Naive thymus-derived CD4-positive, alpha-beta T cell (primary cell): ENCODE results near the gene CUL4B. TPM values are rescaled to one million over a fixed set of nuclear protein-coding genes. Genes with fewer than 3 reads are reported as not detected.
A peak's percentile ranks its signal among the peaks of the same experiment; 100 is the strongest.

Source experiments
- ATAC-seq: fragments of 150-1000 bp; cut with Tn5 transposase; 2 replicates; pipeline ENCODE4 v1.10.0; 2021; ENCODE audit warnings: mild to moderate bottlenecking, moderate library complexity
- CTCF ChIA-PET: fragments of 350-600 bp; sonication (Branson Sonifier 250); formaldehyde crosslinking; loops from one replicate; lab custom pipeline; 2021; ENCODE audit warnings: antibody characterized with exemption; lab: Charles Lee
- POLR2A ChIA-PET: fragments of 350-600 bp; sonication (Branson Sonifier 250); formaldehyde crosslinking; loops from one replicate; lab custom pipeline; 2021; ENCODE audit warnings: antibody characterized with exemption, inconsistent platforms; lab: Charles Lee
- DNase-seq, 9 donors: peaks; one replicate each; pipeline versions ENCODE4 v3.0.0 to v3.0.0-alpha.2; 2020 to 2022; ENCODE audit warnings: mixed read lengths in 1 of 9
- H3K27ac ChIP-seq: one replicate; pipeline ENCODE4 v1.7.0; 2013; ENCODE audit warnings: mild to moderate bottlenecking, low read depth, low read length, moderate library complexity
- H3K27me3 ChIP-seq, 2 donors: one replicate each; pipeline ENCODE4 v1.7.0; 2013; ENCODE audit warnings: low read length in 2 of 2, mild to moderate bottlenecking in 2 of 2, moderate library complexity in 2 of 2; ENCODE audit not compliant: control insufficient read depth in 2 of 2, insufficient read depth in 2 of 2
- H3K36me3 ChIP-seq, 3 experiments: 1 replicate in 2 of 3; 2 replicates in 1 of 3; pipeline ENCODE4 v1.7.0; 2013; ENCODE audit warnings: low read length in 3 of 3, mild to moderate bottlenecking in 3 of 3, moderate library complexity in 1 of 3; ENCODE audit not compliant: insufficient read depth in 3 of 3, control insufficient read depth in 2 of 3
- H3K4me1 ChIP-seq, 2 donors: one replicate each; pipeline ENCODE4 v1.7.0; 2013; ENCODE audit warnings: low read length in 2 of 2, mild to moderate bottlenecking in 2 of 2, moderate library complexity in 1 of 2; ENCODE audit not compliant: control insufficient read depth in 2 of 2, insufficient read depth in 2 of 2
- H3K4me3 ChIP-seq: 2 replicates; pipeline ENCODE4 v1.7.0; 2013; ENCODE audit warnings: mild to moderate bottlenecking, low read length
- H3K9me3 ChIP-seq, 3 experiments: 1 replicate in 2 of 3; 2 replicates in 1 of 3; pipeline ENCODE4 v1.7.0; 2013; ENCODE audit warnings: low read length in 3 of 3; ENCODE audit not compliant: control insufficient read depth in 2 of 3
- H3K27ac Mint-ChIP-seq, 9 donors: one replicate each; pipeline ENCODE4 v1.8.0; 2020 to 2022; ENCODE audit warnings: mixed read lengths in 9 of 9, mild to moderate bottlenecking in 8 of 9, moderate library complexity in 5 of 9, inconsistent platforms in 2 of 9
- H3K27me3 Mint-ChIP-seq, 5 donors: one replicate each; pipeline ENCODE4 v1.8.0; 2021 to 2022; ENCODE audit warnings: mixed read lengths in 5 of 5, mild to moderate bottlenecking in 1 of 5
- H3K36me3 Mint-ChIP-seq, 5 donors: one replicate each; pipeline ENCODE4 v1.8.0; 2020 to 2022; ENCODE audit warnings: mixed read lengths in 5 of 5, mild to moderate bottlenecking in 3 of 5, inconsistent platforms in 1 of 5
- H3K4me1 Mint-ChIP-seq, 7 donors: one replicate each; pipeline ENCODE4 v1.8.0; 2020 to 2022; ENCODE audit warnings: mixed read lengths in 7 of 7, mild to moderate bottlenecking in 3 of 7, inconsistent platforms in 1 of 7
- H3K4me3 Mint-ChIP-seq, 10 donors: one replicate each; pipeline ENCODE4 v1.8.0; 2020 to 2022; ENCODE audit warnings: mild to moderate bottlenecking in 10 of 10, mixed read lengths in 10 of 10, moderate library complexity in 6 of 10, inconsistent platforms in 2 of 10
- H3K9me3 Mint-ChIP-seq, 11 donors: one replicate each; pipeline ENCODE4 v1.8.0; 2020 to 2022; ENCODE audit warnings: mixed read lengths in 11 of 11, mild to moderate bottlenecking in 4 of 11, inconsistent platforms in 1 of 11, moderate library complexity in 1 of 11
- intact Hi-C, 2 donors: fragments of 100-400 bp; cut with micrococcal nuclease; formaldehyde crosslinking; loops; one replicate each; pipeline ENCODE4 v1.15.1; 2023
- polyA plus RNA-seq, 2 donors: library from polyadenylated mRNA; unstranded; fragments of 300-500 nt; fragmentation: Illumina TruSeq; gene quantifications; one replicate each; pipeline ENCODE4 v1.2.3, GENCODE V29; 2021
- total RNA-seq, 6 experiments: library from RNA in 5 of 6; stranded (reverse) in 5 of 6; gene quantifications; 1 replicate in 5 of 6; 2 replicates in 1 of 6; pipeline ENCODE4 v1.2.3 and lab custom pipeline; 2021 to 2026

The CUL4B gene
- total RNA-seq (10 to 100 TPM; 34.9 to 67.7 (median 43.0) TPM), polyA plus RNA-seq (10 to 100 TPM; 22.6 to 28.8 TPM), total RNA-seq (lab: John Stamatoyannopoulos, UW) (71.9 reads per million, percentile 78 among the genes with 10 or more reads in this experiment)

DNA sequence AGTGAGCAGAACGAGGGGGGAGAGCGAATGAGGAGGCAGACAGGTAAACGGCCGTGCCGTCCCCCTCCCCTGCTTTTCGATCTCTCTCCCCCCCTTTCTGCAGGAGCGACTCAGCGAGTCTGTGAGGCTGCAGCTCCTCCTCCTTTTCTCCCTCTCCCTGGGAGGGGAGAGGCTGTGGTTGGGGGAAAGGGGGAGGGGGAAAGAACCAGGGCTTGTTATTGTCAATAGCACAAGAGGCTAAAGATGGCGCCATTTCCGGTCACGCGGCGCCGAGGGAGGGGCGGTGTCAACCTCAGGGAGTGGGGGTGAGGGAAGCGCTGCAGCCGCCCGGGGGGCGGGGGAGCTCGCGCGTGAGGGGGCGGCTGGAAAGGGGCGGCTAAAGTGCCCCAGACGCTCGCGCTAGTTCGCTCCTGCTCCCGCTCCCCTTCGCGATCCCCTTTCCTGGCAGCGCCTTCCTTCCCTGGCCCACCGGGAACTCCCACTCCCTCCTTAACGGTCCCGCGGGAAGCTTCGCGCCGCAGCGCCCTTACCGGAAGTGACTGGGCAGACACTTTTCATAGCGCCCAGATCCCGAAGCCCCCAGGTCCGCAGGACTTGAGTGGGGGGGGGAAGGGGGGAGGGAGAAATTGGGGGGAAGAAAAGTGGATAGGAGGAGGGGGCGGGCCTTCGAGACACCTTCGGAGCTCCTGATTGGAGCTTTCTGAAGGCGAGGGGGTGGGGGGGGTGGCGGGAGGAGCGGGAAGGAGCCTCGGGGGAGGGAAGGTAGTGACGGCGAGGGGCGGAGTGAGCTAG is at the start of gene CUL4B:
Gene CUL4B (minus strand): TSS at position 121 of the 792 bp plus-strand sequence. CDS start 324 bp downstream, outside the sequence.
- POLR2A ChIA-PET: interaction anchor here (0.6 to 5.5 kb wide), 19 partner anchors 9 to 868 kb away, joined by 3 to 111 read pairs (median 4); partner anchors contain the start of genes C1GALT1C1, MCTS1 and SEPTIN6
- H3K27ac ChIP-seq: peak within 1 kb of the TSS; percentile 100

DNA sequence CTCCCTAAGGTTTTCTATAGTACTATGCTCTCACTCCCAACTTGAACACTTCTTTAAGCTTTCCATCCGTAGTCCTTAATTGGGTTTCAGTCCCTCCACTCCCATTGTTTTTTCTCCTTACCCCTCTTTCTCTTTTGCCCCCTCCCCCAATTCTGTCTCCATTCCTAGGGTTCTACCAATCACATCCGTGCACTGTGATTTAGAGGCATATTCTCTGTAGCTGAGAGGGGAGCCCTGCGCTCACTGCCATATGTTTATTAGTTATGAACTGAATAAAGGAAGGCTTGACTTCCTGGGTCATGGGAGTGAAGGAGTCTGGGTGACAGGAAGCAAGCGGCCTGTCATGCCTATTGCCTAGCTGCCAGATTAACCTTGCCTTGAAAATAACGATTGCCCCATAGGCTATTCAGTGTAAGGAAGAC is 43.6 kb upstream of the CUL4B start:
- no peaks in the 10 kb centered on the region for H3K27me3 ChIP-seq
- peak in 8 of 9 donors; percentile 6 to 61 (median 36) for DNase-seq
- ATAC-seq: peak; percentile 66
- ChIA-PET CTCF (interaction anchor here (0.5 to 1.3 kb wide), 3 partner anchors 9 to 237 kb away, joined by 3 read pairs; no protein-coding TSS in a partner anchor), POLR2A (interaction anchor here (0.5 to 4.1 kb wide), 14 partner anchors 14 to 889 kb away, joined by 3 to 111 read pairs (median 4); partner anchors contain the start of genes C1GALT1C1 and CUL4B)
- Mint-ChIP-seq H3K36me3 (peaks cover 0 to 5% (median 0%) of the 10 kb centered on the region in 5 donors), H3K9me3 (peaks cover 0 to 5% (median 0%) of the 10 kb centered on the region in 11 donors), H3K4me1 (peaks cover 0 to 19% (median 10%) of the 10 kb centered on the region in 7 donors), H3K4me3 (peak overlapping the region; percentile 91 to 99 (median 96)), H3K27me3 (peaks cover 0 to 7% (median 0%) of the 10 kb centered on the region in 5 donors), H3K27ac (peak overlapping the region; percentile 96 to 99 (median 98))
- H3K36me3 ChIP-seq: peaks cover 0 to 12% (median 3%) of the 10 kb centered on the region in 3 experiments
- H3K9me3 ChIP-seq: no peaks in the 10 kb centered on the region
- H3K4me3 ChIP-seq: peak overlapping the region; percentile 55
- intact Hi-C loops: loop anchor here (1.0 to 10.0 kb wide), 6 partner anchors 26 to 360 kb away; partner anchors contain the start of genes C1GALT1C1 (in 2 of the 2) and CUL4B (in 1 of the 2)
- H3K27ac ChIP-seq: peak overlapping the region; percentile 87
- peaks cover 6 to 10% of the 10 kb centered on the region in 2 donors for H3K4me1 ChIP-seq

More for the DNA sequence above, at the start of gene CUL4B:
- Histone ChIP-seq H3K4me1 (peaks cover 0 to 3% of the 10 kb centered on the region in 2 donors), H3K9me3 (no peaks in the 10 kb centered on the region), H3K27me3 (no peaks in the 10 kb centered on the region), H3K36me3 (peaks cover 0 to 4% (median 0%) of the 10 kb centered on the region in 3 experiments), H3K4me3 (peak within 1 kb of the TSS; percentile 87)
- peak; percentile 96 for ATAC-seq
- H3K4me1 Mint-ChIP-seq: peaks cover 6 to 32% (median 26%) of the 10 kb centered on the region in 7 donors
- intact Hi-C loops: loop anchor here (1.0 to 5.0 kb wide), 8 partner anchors 43 to 309 kb away; partner anchors contain the start of genes C1GALT1C1 (in 2 of the 2), MCTS1 (in 2 of the 2) and ZBTB33 (in 2 of the 2)
- peak within 1 kb of the TSS; percentile 87 to 99 (median 98) for H3K4me3 Mint-ChIP-seq
- no peaks in the 10 kb centered on the region for H3K27me3 Mint-ChIP-seq
- CTCF ChIA-PET: interaction anchor here (0.6 to 0.8 kb wide), 2 partner anchors 43 to 86 kb away, joined by 3 read pairs; partner anchors contain the start of gene MCTS1
- peak within 1 kb of the TSS; percentile 88 to 100 (median 95) for H3K27ac Mint-ChIP-seq
- H3K36me3 Mint-ChIP-seq: peaks cover 0 to 9% (median 0%) of the 10 kb centered on the region in 5 donors
- peak; percentile 73 to 95 (median 92) for DNase-seq
- H3K9me3 Mint-ChIP-seq: no peaks in the 10 kb centered on the region

DNA sequence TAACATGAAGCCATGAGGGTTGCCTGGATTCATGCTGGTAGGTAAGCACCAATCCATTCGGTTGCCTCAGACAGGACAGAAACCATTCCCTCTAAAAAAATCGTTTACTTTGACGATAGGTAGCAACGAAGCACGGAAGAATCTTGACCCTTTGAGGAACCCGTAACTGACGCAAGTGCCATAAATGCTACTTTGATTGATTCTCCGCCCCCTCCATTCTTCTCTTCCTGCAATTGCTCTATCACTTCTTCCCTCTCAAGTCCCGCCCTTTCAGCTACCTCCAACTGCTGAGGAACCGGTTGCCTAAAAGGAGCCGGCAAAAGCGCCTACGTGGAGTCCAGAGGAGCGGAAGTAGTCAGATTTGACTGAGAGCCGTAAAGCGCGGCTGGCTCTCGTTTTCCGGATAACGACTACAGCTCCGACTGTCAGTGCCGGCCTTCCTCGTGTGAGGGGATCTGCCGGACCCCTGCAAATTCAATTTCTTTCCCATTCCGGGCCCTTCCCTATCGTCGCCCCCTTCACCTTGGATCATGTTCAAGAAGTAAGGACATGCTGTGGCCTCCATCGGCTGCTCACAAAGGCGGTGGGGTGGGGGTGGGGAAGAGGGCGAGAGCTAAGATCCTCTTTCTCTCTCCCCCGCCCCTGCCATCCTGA is 43.1 kb upstream of the CUL4B start, which contains the start of gene MCTS1:
Gene MCTS1 (plus strand): TSS at position 395 of the 654 bp plus-strand sequence. CDS start 136 bp downstream, at position 531.
- Histone ChIP-seq H3K27ac (peak within 1 kb of the TSS; percentile 87), H3K4me1 (peaks cover 6 to 10% of the 10 kb centered on the region in 2 donors), H3K4me3 (peak within 1 kb of the TSS; percentile 55), H3K36me3 (peaks cover 0 to 7% (median 3%) of the 10 kb centered on the region in 3 experiments), H3K27me3 (no peaks in the 10 kb centered on the region), H3K9me3 (no peaks in the 10 kb centered on the region)
- Mint-ChIP-seq H3K4me3 (peak within 1 kb of the TSS; percentile 91 to 99 (median 96)), H3K4me1 (peaks cover 0 to 19% (median 10%) of the 10 kb centered on the region in 7 donors), H3K9me3 (peaks cover 0 to 5% (median 0%) of the 10 kb centered on the region in 11 donors), H3K36me3 (peaks cover 0 to 4% (median 0%) of the 10 kb centered on the region in 5 donors), H3K27me3 (peaks cover 0 to 7% (median 0%) of the 10 kb centered on the region in 5 donors), H3K27ac (peak within 1 kb of the TSS; percentile 96 to 99 (median 98))
- ChIA-PET POLR2A (interaction anchor here (0.6 to 4.1 kb wide), 18 partner anchors 11 to 907 kb away, joined by 3 to 111 read pairs (median 4); partner anchors contain the start of genes C1GALT1C1 and CUL4B), CTCF (interaction anchor here (0.5 to 1.3 kb wide), 3 partner anchors 8 to 238 kb away, joined by 3 read pairs; no protein-coding TSS in a partner anchor)
- ATAC-seq (peak; percentile 95), DNase-seq (peak; percentile 40 to 91 (median 82))
- intact Hi-C loops: loop anchor here (1.0 to 10.0 kb wide), 6 partner anchors 26 to 359 kb away; partner anchors contain the start of genes C1GALT1C1 (in 2 of the 2) and CUL4B (in 1 of the 2)

DNA sequence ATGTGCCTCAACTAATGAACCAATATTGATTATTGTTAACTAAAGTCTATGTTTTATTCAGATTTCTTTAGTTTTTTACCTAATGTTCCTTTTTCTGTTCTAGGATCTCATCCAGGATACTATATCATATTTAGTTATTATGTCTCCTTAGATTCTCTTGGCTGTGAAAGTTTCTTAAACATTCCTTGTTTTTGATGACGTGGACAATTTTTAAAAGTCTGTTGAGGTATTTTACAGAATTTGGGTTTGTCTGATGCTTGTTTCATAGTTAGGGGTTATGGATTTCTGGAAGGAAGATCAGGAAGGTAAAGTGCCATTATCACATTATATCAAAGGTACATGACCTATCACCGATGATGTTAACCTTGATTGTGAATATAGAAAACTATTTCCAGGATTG is 24.9 kb upstream of the CUL4B start:
- Histone ChIP-seq H3K27ac (no peak overlapping the region), H3K9me3 (no peaks in the 10 kb centered on the region), H3K27me3 (no peaks in the 10 kb centered on the region), H3K4me3 (no peak overlapping the region), H3K4me1 (no peaks in the 10 kb centered on the region), H3K36me3 (no peaks in the 10 kb centered on the region)
- intact Hi-C loops: no loop called here
- CTCF ChIA-PET: no interaction called here
- Mint-ChIP-seq H3K4me3 (no peak overlapping the region), H3K36me3 (peaks cover 0 to 4% (median 0%) of the 10 kb centered on the region in 5 donors), H3K27ac (no peak overlapping the region), H3K4me1 (peaks cover 0 to 3% (median 0%) of the 10 kb centered on the region in 7 donors), H3K27me3 (peaks cover 0 to 14% (median 5%) of the 10 kb centered on the region in 5 donors), H3K9me3 (peaks cover 0 to 1% (median 0%) of the 10 kb centered on the region in 11 donors)
- ATAC-seq (no peak), DNase-seq (no peak)
- POLR2A ChIA-PET: no interaction called here

DNA sequence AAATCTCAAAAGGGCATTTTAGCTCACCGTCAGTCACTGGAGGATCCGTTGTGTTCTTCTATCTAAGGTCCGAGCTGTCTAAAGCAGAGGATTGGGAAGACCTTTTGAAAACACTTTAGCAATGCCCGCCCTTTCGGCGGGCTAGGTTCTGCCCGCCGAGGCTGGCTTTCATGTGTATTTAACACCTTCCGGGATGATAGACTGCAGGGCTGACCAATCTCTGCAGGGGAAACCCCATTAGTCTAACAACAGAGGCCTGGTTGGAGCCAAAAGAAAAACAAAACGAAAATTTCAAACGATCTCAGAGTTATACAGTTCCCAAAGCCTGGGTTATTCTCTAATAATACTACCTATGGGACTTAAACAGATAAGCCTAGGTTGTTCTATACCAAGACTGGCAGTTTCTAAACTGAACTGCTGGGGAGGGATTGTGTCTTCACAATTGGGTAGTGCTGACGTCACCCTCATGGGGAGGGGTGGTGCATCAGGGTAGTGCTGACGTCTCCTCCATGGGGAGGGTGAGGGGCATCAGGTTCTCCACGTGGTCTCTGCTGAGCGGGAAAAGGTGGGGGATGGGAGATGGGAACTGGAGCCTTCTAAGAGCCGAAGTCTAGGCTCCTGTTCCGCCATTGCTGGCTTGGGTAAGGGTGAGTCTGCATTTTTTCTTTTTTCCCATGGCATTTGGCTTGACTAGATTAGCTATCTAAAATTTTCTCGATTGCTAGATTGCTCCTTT is 14.8 kb upstream of the CUL4B start:
- Histone ChIP-seq H3K27ac (no peak overlapping the region), H3K9me3 (no peaks in the 10 kb centered on the region), H3K4me1 (no peaks in the 10 kb centered on the region), H3K27me3 (no peaks in the 10 kb centered on the region), H3K4me3 (no peak overlapping the region), H3K36me3 (no peaks in the 10 kb centered on the region)
- Mint-ChIP-seq H3K27me3 (peaks cover 0 to 6% (median 0%) of the 10 kb centered on the region in 5 donors), H3K27ac (peak overlapping the region in 1 of 9 donors; percentile 16), H3K4me3 (no peak overlapping the region), H3K36me3 (no peaks in the 10 kb centered on the region), H3K9me3 (peaks cover 0 to 1% (median 0%) of the 10 kb centered on the region in 11 donors), H3K4me1 (peaks cover 0 to 11% (median 9%) of the 10 kb centered on the region in 7 donors)
- POLR2A ChIA-PET: interaction anchor here (1.2 kb wide), 1 partner anchor 14 kb away, joined by 3 read pairs; the partner anchor contains the start of gene CUL4B
- ATAC-seq (no peak), DNase-seq (no peak)
- intact Hi-C loops: no loop called here
- CTCF ChIA-PET: no interaction called here
